VCaP (cell line): ENCODE data around the gene REP15.
"Not testable (repeated sequence)": the region's sequence is repeated elsewhere in the genome, so short reads cannot be mapped to it uniquely, and the experiment has no call there.

Source experiments
- H3K27ac ChIP-seq: fragments of 450-650 bp; 2 replicates; pipeline ENCODE4 v1.5.1; 2017
- TF ChIP-seq, protein P1 (sequence below): fragments of 450-650 bp; conservative IDR thresholded peaks from 2 replicates; pipeline ENCODE4 v1.5.1; 2017; ENCODE audit warnings: mild to moderate bottlenecking, moderate library complexity

REP15 gene

DNA sequence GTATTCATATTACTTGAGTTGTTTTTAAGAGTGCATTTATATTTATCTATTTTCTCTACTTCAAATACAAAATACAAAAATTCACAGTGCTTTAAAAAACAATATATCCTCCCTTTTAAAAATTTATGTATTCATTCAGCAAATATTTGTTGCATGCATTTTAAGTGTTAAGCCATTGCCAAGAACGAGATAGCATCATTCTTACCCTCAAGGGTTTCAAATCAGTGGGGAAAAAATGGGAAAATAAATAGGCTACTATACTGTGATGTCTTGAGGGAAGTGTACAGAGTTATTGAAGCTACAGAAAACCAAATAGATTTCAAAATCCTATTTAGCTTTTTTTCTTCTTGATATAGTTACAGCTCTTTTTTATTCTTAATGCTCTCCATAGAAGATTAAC lies 37.5 kb downstream of the REP15 start:
- H3K27ac ChIP-seq, result no peak overlapping the region
- TF ChIP-seq, protein P1, sequence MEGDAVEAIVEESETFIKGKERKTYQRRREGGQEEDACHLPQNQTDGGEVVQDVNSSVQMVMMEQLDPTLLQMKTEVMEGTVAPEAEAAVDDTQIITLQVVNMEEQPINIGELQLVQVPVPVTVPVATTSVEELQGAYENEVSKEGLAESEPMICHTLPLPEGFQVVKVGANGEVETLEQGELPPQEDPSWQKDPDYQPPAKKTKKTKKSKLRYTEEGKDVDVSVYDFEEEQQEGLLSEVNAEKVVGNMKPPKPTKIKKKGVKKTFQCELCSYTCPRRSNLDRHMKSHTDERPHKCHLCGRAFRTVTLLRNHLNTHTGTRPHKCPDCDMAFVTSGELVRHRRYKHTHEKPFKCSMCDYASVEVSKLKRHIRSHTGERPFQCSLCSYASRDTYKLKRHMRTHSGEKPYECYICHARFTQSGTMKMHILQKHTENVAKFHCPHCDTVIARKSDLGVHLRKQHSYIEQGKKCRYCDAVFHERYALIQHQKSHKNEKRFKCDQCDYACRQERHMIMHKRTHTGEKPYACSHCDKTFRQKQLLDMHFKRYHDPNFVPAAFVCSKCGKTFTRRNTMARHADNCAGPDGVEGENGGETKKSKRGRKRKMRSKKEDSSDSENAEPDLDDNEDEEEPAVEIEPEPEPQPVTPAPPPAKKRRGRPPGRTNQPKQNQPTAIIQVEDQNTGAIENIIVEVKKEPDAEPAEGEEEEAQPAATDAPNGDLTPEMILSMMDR, result no peak

DNA sequence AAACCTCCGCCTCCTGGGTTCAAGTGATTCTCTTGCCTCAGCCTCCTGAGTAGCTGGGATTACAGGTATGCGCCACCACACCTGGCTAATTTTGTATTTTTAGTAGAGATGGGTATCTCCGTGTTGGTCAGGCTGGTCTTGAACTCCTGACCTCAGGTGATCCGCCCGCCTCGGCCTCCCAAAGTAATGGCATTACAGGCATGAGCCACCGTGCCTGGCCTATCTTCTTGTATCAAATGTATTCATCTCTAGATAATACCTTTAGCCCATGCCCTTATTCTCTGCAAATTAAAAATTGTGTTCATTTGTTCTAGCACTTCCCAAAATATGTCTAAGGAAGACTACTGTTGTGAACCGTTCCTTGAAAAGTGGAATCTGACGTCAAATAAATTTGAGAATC lies 38.1 kb downstream of the REP15 start:
- not testable (repeated sequence) for H3K27ac ChIP-seq

DNA sequence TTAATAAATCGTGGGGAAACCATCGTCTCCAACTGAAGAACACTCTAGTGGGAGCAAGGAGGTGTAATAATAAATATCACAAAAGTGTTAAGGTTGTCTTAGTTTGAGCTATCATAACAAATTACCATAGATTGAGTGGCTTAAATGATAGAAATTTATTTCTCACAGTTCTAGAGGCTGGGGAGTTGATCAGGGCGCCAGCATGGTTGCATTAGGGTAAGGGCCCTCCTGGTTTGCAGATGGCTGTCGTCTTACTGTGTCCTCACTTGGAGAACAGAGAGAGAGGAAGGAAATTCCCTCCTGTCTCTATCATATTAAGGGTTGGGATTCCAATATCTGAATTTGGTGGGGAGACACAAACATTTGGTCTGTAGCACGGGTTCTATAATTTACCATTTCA lies 47.4 kb downstream of the REP15 start:
- H3K27ac ChIP-seq, result no peak overlapping the region
- TF ChIP-seq, protein P1, result no peak

DNA sequence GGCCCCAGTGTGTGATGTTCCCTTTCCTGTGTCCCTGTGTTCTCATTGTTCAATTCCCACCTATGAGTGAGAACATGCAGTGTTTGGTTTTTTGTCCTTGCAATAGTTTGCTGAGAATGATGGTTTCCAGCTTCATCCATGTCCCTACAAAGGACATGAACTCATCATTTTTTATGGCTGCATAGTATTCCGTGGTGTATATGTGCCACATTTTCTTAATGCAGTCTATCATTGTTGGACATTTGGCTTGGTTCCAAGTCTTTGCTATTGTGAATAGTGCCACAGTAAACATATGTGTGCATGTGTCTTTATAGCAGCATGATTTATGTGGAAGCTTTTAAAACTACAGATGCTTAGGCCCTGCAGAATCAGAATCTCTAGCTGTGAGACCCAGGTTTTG lies 49.5 kb downstream of the REP15 start:
- not testable (repeated sequence) for H3K27ac ChIP-seq
